ENCODE results near the gene MLX.
"Not testable (repeated sequence)": the region's sequence is repeated elsewhere in the genome, so short reads cannot be mapped to it uniquely, and the experiment has no call there.

MLX gene

DNA sequence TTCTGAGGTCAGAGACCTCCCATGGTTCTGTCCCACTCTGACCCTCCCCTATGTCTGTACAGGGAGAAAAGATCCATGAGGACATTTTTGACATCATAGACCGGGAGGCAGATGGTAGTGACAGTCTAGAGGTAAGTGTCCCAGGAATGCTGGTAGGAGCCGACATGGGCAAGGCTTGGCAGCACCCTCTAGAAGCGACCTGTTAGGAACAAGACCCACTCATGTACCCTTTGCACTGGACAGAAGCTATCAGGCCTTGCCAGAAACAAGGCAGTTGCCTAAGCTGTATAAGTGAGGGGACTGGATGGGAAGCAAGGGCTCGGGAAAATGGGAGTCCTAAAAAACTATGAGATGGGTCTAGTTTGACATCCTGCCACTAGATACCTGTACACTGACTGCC is 45.1 kb downstream of the MLX start:
- no peak for TF ChIP-seq Cebpa-rat (IDR thresholded peaks at IDR 0.05)
- Histone ChIP-seq H3K27me3 (no peaks in the 10 kb centered on the region), H3K9ac (no peak overlapping the region), H3K4me2 (no peak overlapping the region), H4K20me1 (peaks cover 1 to 19% (median 13%) of the 10 kb centered on the region in 11 experiments; a peak in 13 of 22 replicates), H3K4me3 (no peak overlapping the region), H3K9me3 (replicated peaks in 1 of 11) (no peaks in the 10 kb centered on the region), H3K36me3 (peaks cover 41 to 56% (median 48%) of the 10 kb centered on the region in 11 experiments), H3K4me1 (peaks cover 17 to 33% (median 27%) of the 10 kb centered on the region in 10 experiments), H3K27ac (no peak overlapping the region)

DNA sequence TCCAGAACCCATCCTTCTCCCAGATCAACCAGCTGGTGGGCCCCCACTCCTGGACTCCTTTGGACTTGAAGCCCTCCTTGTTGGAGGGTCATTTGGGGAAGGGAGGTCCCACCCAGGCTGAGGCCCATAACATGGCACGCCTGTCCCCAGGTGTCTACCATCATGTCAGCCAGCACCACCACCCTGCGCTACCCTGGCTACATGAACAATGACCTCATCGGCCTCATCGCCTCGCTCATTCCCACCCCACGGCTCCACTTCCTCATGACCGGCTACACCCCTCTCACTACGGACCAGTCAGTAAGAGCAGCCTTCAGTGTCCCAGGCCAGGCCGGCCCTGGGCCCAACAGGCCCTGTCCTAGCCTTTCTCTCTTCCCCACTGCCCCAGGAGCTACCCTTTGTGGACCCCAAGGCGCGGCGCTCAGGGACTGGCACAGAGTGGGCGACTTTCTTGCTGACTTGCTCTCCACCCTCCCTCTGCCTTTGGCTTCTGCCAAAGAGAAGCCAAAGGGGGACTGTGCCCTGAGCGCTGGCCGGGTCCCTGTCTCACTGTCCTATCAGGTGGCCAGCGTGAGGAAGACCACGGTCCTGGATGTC is 46.9 kb downstream of the MLX start:
- H3K4me2 ChIP-seq = no peak overlapping the region
- H3K9ac ChIP-seq = no peak overlapping the region
- no peak overlapping the region for H3K4me3 ChIP-seq
- H3K27me3 ChIP-seq = no peaks in the 10 kb centered on the region
- H3K4me1 ChIP-seq = peaks cover 20 to 37% (median 32%) of the 10 kb centered on the region in 10 experiments
- H3K27ac ChIP-seq = no peak overlapping the region
- H4K20me1 ChIP-seq = peaks cover 0 to 3% (median 0%) of the 10 kb centered on the region in 11 experiments; a peak in 3 of 22 replicates
- peaks cover 41 to 56% (median 48%) of the 10 kb centered on the region in 11 experiments for H3K36me3 ChIP-seq
- no peak for TF ChIP-seq Cebpa-rat (IDR thresholded peaks at IDR 0.05)
- no peaks in the 10 kb centered on the region for H3K9me3 ChIP-seq (replicated peaks in 1 of 11)

DNA sequence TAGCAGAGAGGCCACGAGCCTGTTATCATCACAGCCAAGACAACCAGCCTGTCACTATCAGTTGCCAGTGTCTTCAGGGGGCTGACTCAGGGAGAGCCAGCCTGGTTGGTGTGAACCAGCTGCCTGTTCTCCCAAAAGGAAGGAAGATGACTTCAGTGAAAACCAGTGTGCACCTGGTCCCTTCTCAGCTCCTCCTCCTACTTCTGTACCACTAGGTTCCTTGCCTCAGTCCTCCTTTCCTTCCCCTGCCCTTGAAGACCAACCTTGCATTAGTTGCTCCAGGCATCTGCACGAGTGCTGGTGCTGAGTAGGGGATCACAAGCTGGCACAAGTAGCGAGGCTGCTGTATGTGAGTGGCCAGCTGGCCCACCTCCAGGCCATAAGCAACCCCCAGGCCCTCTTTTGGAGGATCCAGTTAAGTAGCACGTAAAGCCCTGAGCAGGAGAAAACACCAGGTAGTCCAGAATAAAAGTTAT is 51.1 kb downstream of the MLX start:
- Histone ChIP-seq H3K9ac (peak overlapping the region in 7 of 11 experiments; percentile 1 to 56 (median 47); a peak in 14 of 22 replicates), H3K4me3 (peak overlapping the region in 3 of 10 experiments; percentile 16 to 30 (median 19); a peak in 5 of 20 replicates), H4K20me1 (no peaks in the 10 kb centered on the region; a peak in 2 of 22 replicates), H3K27ac (peak overlapping the region in 6 of 11 experiments; percentile 14 to 63 (median 53); a peak in 12 of 22 replicates), H3K9me3 (replicated peaks in 1 of 11) (no peaks in the 10 kb centered on the region), H3K4me2 (peak overlapping the region; percentile 19 to 89 (median 73)), H3K27me3 (no peaks in the 10 kb centered on the region), H3K36me3 (peaks cover 30 to 34% (median 31%) of the 10 kb centered on the region in 11 experiments), H3K4me1 (peaks cover 15 to 47% (median 45%) of the 10 kb centered on the region in 10 experiments)
- TF ChIP-seq Cebpa-rat (IDR thresholded peaks at IDR 0.05) = no peak

DNA sequence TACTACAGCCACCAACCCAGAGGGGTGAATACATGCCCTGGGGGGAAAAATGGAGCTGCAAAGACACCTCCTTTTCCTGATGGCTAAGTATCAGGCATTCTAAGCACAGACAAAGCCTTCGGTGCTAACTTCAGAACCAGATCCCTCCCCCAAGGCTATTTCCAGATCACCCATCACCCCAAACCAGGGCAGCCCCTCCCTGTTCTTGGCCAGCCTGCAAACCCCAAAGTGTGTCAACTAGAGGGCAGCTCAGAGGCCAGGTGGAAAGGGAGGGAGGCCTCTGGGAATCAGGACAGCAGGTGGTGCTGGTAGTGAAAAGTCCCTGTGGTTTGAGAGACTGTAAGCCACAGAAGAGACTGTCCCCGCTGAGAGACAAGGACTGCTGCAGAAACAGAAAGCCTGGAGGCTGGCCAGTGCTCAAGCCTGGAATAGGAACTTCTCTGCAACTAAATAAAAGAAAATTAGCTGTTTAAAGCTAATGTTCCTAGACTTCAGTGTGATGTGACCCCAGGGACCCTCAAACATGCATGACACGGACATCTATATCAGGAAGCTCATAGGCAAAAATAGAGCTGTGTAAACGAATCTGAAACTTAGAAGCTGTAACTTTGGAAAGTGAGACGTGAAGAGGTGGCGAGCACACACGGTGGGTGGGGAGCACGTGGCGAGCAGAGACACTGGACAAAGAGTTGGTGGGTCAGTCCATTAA is 51.7 kb downstream of the MLX start:
- Histone ChIP-seq H3K9me3 (replicated peaks in 1 of 11) (no peaks in the 10 kb centered on the region), H3K27ac (peak overlapping the region in 7 of 11 experiments; percentile 4 to 63 (median 53); a peak in 12 of 22 replicates), H3K36me3 (peaks cover 24 to 28% (median 25%) of the 10 kb centered on the region in 11 experiments), H4K20me1 (no peaks in the 10 kb centered on the region; a peak in 2 of 22 replicates), H3K4me1 (peaks cover 15 to 47% (median 45%) of the 10 kb centered on the region in 10 experiments), H3K4me2 (peak overlapping the region; percentile 19 to 89 (median 73)), H3K9ac (peak overlapping the region in 8 of 11 experiments; percentile 6 to 56 (median 46); a peak in 14 of 22 replicates), H3K4me3 (peak overlapping the region in 3 of 10 experiments; percentile 16 to 30 (median 19); a peak in 5 of 20 replicates), H3K27me3 (no peaks in the 10 kb centered on the region)
- TF ChIP-seq Cebpa-rat (IDR thresholded peaks at IDR 0.05) = no peak

DNA sequence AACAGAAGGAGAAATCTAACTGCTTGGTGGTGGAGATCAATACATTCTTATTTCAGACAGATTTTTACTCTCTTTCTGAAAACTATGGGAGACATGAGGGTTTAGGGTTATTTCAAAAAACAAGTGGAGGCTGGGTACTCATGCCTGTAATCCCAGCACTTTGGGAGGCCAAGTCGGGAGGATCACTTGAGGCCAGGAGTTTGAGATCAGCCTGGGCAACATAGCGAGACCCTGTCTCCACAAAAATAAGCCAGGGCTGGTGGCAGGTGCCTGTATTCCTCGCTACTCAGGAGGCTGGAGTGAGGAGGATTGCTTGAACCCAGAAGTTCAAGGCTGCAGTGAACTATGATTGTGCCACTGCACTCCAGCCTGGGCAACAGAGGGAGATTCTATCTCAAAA is 55.1 kb downstream of the MLX start:
- H3K36me3 ChIP-seq; H3K27me3 ChIP-seq; H4K20me1 ChIP-seq; H3K9me3 ChIP-seq (replicated peaks in 1 of 11); H3K27ac ChIP-seq; H3K4me2 ChIP-seq; H3K4me3 ChIP-seq; H3K9ac ChIP-seq: not testable (repeated sequence)
- peaks cover 15 to 42% (median 40%) of the 10 kb centered on the region in 10 experiments for H3K4me1 ChIP-seq
